Uterus (tissue), 2 donors: ENCODE data around the gene MYO1B.

Experiments
- CTCF ChIP-seq, 4 experiments: fragments of 200-600 bp in 2 of 4; fragments of 450-650 bp in 2 of 4; sonication (generic) in 2 of 4; IDR thresholded peaks; one replicate each; pipeline ENCODE4 v1.5.1; 2016 to 2019; ENCODE audit warnings: antibody characterized with exemption in 4 of 4, mild to moderate bottlenecking in 2 of 4, moderate library complexity in 1 of 4
- POLR2A ChIP-seq, 2 donors: fragments of 450-650 bp; IDR thresholded peaks; one replicate each; pipeline ENCODE4 v1.6.1; 2016; ENCODE audit warnings: antibody characterized with exemption in 2 of 2, mild to moderate bottlenecking in 1 of 2, moderate library complexity in 1 of 2

- TF ChIP-seq POLR2A (IDR thresholded peaks at IDR 0.05) (no peak), CTCF (IDR thresholded peaks at IDR 0.05) (no peak)
Measured at GRCh38 chr2:191209340-191209739, 35.9 kb upstream of the MYO1B start.
